ENCODE results near the gene GAS2L3.

The GAS2L3 gene

DNA sequence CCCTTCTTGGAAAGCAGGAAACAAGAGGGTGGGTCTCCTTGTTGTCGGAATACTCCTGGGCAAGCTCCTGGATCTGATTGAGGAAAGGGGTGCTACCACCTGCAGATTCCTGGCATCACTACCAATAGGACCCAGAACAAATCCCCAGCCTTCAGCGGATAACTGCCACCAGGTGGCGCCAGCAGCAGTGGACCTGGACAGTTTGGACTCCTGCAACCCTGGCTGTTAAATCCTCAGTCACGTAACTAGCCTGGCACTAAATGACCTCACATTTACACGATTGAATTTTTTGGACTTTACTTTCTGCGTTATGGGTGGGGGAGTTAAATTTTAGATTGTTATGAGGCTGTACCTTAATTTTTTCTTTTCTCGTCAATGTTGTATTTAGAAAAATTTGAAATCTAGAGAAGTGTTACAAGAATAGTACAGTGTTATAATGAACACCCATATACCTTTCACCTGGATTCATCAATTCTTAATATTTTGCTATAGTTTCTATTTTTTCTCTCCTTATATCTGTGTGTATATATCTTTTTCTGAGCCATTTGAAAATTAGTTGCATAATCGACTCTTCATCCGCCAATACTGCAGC is 95.6 kb downstream of the GAS2L3 start:
- no peaks in the 10 kb centered on the region for H3K36me3 ChIP-seq (ENCODE audit: low read depth)
- no peaks in the 10 kb centered on the region for H3K9me3 ChIP-seq (ENCODE audit: severe bottlenecking)
- DNase-seq (ENCODE audit: low spot score) (no peak), ATAC-seq (ENCODE audit: low read depth) (peak; percentile 93)
- H3K27ac ChIP-seq (ENCODE audit: poor library complexity, severe bottlenecking) = no peak overlapping the region
- TF ChIP-seq, protein P1, sequence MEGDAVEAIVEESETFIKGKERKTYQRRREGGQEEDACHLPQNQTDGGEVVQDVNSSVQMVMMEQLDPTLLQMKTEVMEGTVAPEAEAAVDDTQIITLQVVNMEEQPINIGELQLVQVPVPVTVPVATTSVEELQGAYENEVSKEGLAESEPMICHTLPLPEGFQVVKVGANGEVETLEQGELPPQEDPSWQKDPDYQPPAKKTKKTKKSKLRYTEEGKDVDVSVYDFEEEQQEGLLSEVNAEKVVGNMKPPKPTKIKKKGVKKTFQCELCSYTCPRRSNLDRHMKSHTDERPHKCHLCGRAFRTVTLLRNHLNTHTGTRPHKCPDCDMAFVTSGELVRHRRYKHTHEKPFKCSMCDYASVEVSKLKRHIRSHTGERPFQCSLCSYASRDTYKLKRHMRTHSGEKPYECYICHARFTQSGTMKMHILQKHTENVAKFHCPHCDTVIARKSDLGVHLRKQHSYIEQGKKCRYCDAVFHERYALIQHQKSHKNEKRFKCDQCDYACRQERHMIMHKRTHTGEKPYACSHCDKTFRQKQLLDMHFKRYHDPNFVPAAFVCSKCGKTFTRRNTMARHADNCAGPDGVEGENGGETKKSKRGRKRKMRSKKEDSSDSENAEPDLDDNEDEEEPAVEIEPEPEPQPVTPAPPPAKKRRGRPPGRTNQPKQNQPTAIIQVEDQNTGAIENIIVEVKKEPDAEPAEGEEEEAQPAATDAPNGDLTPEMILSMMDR (IDR thresholded peaks at IDR 0.05; ENCODE audit: poor library complexity, severe bottlenecking) = peak; percentile 88
- H3K4me3 ChIP-seq (ENCODE audit: severe bottlenecking) = no peak overlapping the region
- no peaks in the 10 kb centered on the region for H3K27me3 ChIP-seq (ENCODE audit: insufficient read depth, poor library complexity, severe bottlenecking)
- H3K4me1 ChIP-seq (ENCODE audit: insufficient read depth, poor library complexity, severe bottlenecking) = no peaks in the 10 kb centered on the region

DNA sequence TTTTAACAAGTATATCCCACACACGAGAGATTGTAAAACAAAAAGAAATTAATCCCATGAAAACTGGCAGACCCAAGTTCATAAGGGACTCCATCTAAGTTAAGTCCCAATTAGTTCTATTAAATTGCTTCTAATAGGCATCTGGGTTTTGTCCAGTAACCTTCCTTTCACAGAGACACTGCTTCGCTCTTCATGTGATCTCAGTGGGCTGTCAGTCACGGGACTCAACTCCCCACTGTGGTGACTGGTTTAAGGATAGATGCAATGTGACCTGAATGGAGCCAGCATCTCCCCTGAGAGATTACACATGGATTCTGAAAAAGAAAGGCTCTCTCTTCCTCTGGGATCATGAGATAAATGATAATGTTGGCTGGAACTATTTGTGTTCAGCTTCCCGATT is 96.4 kb downstream of the GAS2L3 start:
- H3K4me1 ChIP-seq (ENCODE audit: insufficient read depth, poor library complexity, severe bottlenecking) = no peaks in the 10 kb centered on the region
- TF ChIP-seq, protein P1 (IDR thresholded peaks at IDR 0.05; ENCODE audit: poor library complexity, severe bottlenecking) = no peak
- no peaks in the 10 kb centered on the region for H3K9me3 ChIP-seq (ENCODE audit: severe bottlenecking)
- ATAC-seq (ENCODE audit: low read depth) (no peak), DNase-seq (ENCODE audit: low spot score) (no peak)
- H3K36me3 ChIP-seq (ENCODE audit: low read depth) = no peaks in the 10 kb centered on the region
- H3K27me3 ChIP-seq (ENCODE audit: insufficient read depth, poor library complexity, severe bottlenecking) = no peaks in the 10 kb centered on the region
- no peak overlapping the region for H3K4me3 ChIP-seq (ENCODE audit: severe bottlenecking)
- no peak overlapping the region for H3K27ac ChIP-seq (ENCODE audit: poor library complexity, severe bottlenecking)

DNA sequence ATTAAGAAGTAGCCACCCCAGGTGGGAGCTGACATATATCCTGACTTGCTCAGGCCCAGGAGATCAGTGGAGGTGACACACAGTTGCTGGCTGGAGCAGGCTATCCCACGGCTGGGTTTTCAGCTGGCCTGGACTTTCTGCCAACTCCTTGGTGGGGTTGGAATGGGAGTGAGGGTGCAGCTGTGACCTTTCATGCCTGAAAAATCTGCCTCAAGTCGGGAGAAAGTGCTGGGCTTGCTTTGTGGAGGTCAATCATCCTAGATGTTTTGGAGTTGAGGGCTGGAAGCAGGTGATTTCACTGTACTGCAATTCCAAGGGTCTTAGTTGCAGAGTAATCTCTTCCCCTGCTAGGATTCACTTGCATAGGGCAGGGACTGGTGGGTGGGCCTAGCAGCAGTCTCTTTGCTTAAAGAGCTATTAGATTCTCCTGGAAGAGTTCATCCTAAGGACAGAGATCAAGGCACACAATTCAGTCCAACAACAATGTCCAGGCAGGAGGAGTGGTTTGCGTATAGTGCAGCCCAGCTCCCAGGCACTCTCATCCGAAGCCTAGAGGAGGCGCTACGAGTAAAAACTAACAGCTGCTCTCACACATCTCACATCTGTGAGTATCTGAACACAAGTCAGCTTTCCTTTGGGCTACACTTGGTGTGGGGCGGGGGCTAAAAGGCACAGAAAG is 98.1 kb downstream of the GAS2L3 start:
- H3K36me3 ChIP-seq (ENCODE audit: low read depth) = no peaks in the 10 kb centered on the region
- ATAC-seq (ENCODE audit: low read depth) (no peak), DNase-seq (ENCODE audit: low spot score) (no peak)
- H3K4me1 ChIP-seq (ENCODE audit: insufficient read depth, poor library complexity, severe bottlenecking) = no peaks in the 10 kb centered on the region
- H3K27ac ChIP-seq (ENCODE audit: poor library complexity, severe bottlenecking) = no peak overlapping the region
- no peak overlapping the region for H3K4me3 ChIP-seq (ENCODE audit: severe bottlenecking)
- H3K9me3 ChIP-seq (ENCODE audit: severe bottlenecking) = no peaks in the 10 kb centered on the region
- TF ChIP-seq, protein P1 (IDR thresholded peaks at IDR 0.05; ENCODE audit: poor library complexity, severe bottlenecking) = no peak
- H3K27me3 ChIP-seq (ENCODE audit: insufficient read depth, poor library complexity, severe bottlenecking) = no peaks in the 10 kb centered on the region

DNA sequence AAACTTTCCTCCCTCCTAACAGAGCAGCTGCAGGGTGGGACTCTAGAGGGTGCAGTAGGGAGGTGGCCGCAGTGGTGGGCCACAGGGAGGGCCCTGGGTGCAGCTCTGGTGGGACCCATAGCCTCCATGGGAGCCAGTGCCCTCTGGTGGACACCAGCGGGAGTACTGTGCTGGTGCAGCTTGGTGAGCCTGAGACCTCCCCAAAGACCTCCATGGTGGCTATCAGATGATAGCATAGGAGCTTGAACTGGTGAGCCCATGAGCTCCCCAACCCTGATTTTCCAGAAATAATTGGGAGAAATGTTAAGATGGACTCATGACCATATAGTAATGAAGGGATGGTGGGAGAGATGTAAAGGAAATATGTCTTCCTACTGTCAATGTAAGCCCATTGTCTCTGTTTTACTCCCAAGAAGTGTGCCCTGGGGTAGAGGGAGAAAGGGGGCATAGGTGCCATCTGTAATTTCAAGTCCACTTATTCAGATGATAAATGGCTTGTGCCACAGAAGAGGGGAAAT is 98.7 kb downstream of the GAS2L3 start:
- no peaks in the 10 kb centered on the region for H3K27me3 ChIP-seq (ENCODE audit: insufficient read depth, poor library complexity, severe bottlenecking)
- DNase-seq (ENCODE audit: low spot score) (no peak), ATAC-seq (ENCODE audit: low read depth) (no peak)
- no peaks in the 10 kb centered on the region for H3K4me1 ChIP-seq (ENCODE audit: insufficient read depth, poor library complexity, severe bottlenecking)
- H3K27ac ChIP-seq (ENCODE audit: poor library complexity, severe bottlenecking) = no peak overlapping the region
- TF ChIP-seq, protein P1 (IDR thresholded peaks at IDR 0.05; ENCODE audit: poor library complexity, severe bottlenecking) = peak; percentile 45
- H3K36me3 ChIP-seq (ENCODE audit: low read depth) = no peaks in the 10 kb centered on the region
- no peaks in the 10 kb centered on the region for H3K9me3 ChIP-seq (ENCODE audit: severe bottlenecking)
- no peak overlapping the region for H3K4me3 ChIP-seq (ENCODE audit: severe bottlenecking)

Measured in RWPE2 (cell line).